PC-3 (cell line): ENCODE measurements around the gene BEST2.

Experiments used
- EZH2 ChIP-seq: fragments of 300-600 bp; sonication (generic); IDR thresholded peaks from one replicate; pipeline ENCODE4 v1.6.1; 2017; ENCODE audit warnings: antibody characterized with exemption, mild to moderate bottlenecking, low read length; ENCODE audit not compliant: unreplicated experiment
- TF ChIP-seq, protein P1 (sequence below): fragments of 300-600 bp; sonication (generic); conservative IDR thresholded peaks from 2 replicates; pipeline ENCODE4 v1.5.1; 2017; ENCODE audit warnings: antibody characterized with exemption, low read depth, mild to moderate bottlenecking, low read length

DNA sequence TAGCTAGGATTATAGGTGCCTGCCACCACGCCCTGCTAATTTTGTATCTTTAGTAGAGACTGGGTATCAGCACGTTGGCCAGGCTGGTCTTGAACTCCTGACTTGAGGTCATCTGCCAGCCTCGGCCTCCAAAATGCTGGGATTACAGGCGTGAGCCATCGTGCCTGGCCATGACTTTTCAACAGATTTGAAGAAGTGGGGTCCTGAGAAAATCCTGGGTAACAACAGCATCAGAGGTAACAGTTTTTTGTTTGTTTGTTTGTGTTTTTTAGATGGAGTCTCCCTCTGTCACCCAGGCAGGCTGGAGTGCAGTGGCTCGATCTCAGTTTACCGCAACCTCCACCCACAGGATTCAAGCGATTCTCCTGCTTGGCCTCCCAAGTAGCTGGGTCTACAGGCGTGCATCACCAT is 43.4 kb downstream of the BEST2 start:
- TF ChIP-seq, protein P1, sequence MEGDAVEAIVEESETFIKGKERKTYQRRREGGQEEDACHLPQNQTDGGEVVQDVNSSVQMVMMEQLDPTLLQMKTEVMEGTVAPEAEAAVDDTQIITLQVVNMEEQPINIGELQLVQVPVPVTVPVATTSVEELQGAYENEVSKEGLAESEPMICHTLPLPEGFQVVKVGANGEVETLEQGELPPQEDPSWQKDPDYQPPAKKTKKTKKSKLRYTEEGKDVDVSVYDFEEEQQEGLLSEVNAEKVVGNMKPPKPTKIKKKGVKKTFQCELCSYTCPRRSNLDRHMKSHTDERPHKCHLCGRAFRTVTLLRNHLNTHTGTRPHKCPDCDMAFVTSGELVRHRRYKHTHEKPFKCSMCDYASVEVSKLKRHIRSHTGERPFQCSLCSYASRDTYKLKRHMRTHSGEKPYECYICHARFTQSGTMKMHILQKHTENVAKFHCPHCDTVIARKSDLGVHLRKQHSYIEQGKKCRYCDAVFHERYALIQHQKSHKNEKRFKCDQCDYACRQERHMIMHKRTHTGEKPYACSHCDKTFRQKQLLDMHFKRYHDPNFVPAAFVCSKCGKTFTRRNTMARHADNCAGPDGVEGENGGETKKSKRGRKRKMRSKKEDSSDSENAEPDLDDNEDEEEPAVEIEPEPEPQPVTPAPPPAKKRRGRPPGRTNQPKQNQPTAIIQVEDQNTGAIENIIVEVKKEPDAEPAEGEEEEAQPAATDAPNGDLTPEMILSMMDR: no peak
- no peak for TF ChIP-seq EZH2
